Endodermal cell (in vitro differentiated cells): ENCODE results near the gene EML4. TPM values are rescaled to one million over a fixed set of nuclear protein-coding genes. Genes with fewer than 3 reads are reported as not detected.

Experiments used
- DNase-seq: peaks from one replicate; pipeline ENCODE4 v3.0.0-alpha.2; 2017
- H3K27ac ChIP-seq: 2 replicates; pipeline ENCODE4 v1.5.1; 2013; ENCODE audit warnings: mild to moderate bottlenecking, low read depth, low read length, moderate library complexity
- H3K27me3 ChIP-seq: 2 replicates; pipeline ENCODE4 v1.6.1; 2013; ENCODE audit warnings: mild to moderate bottlenecking, low read length, moderate library complexity; ENCODE audit not compliant: insufficient read depth, control insufficient read depth, poor library complexity, severe bottlenecking
- H3K36me3 ChIP-seq: 2 replicates; pipeline ENCODE4 v1.7.0; 2013; ENCODE audit warnings: mild to moderate bottlenecking, low read length, moderate library complexity; ENCODE audit not compliant: control insufficient read depth, insufficient read depth
- H3K4me1 ChIP-seq: one replicate; pipeline ENCODE4 v1.7.0; 2013; ENCODE audit warnings: low read length; ENCODE audit not compliant: control insufficient read depth, insufficient read depth
- H3K4me3 ChIP-seq: 2 replicates; pipeline ENCODE4 v1.5.1; 2013; ENCODE audit warnings: mild to moderate bottlenecking, low read length, moderate library complexity
- H3K9ac ChIP-seq: 2 replicates; pipeline ENCODE4 v1.6.1; 2013; ENCODE audit warnings: mild to moderate bottlenecking, low read length, moderate library complexity; ENCODE audit not compliant: poor library complexity, severe bottlenecking; ENCODE audit errors: extremely low read depth
- H3K9me3 ChIP-seq: 2 replicates; pipeline ENCODE4 v1.6.1; 2013; ENCODE audit warnings: mild to moderate bottlenecking, low read length, moderate library complexity; ENCODE audit not compliant: control insufficient read depth
- H3K27ac Mint-ChIP-seq: 2 replicates; pipeline ENCODE4 v1.8.0; 2020; ENCODE audit warnings: mixed read lengths
- H3K27me3 Mint-ChIP-seq: 2 replicates; pipeline ENCODE4 v1.8.0; 2021; ENCODE audit warnings: mild to moderate bottlenecking, mixed read lengths; ENCODE audit not compliant: insufficient read depth
- H3K36me3 Mint-ChIP-seq: 2 replicates; pipeline ENCODE4 v1.8.0; 2020; ENCODE audit warnings: low read depth, mixed read lengths
- H3K4me1 Mint-ChIP-seq: 2 replicates; pipeline ENCODE4 v1.8.0; 2020; ENCODE audit warnings: mixed read lengths
- H3K4me3 Mint-ChIP-seq: 2 replicates; pipeline ENCODE4 v1.8.0; 2020; ENCODE audit warnings: mild to moderate bottlenecking, moderate library complexity, mixed read lengths
- H3K9me3 Mint-ChIP-seq: 2 replicates; pipeline ENCODE4 v1.8.0; 2020; ENCODE audit warnings: mild to moderate bottlenecking, mixed read lengths
- CTCF ChIP-seq: fragments of 200-600 bp; sonication (generic); conservative IDR thresholded peaks from 2 replicates; pipeline ENCODE4 v1.5.0; 2021; ENCODE audit warnings: antibody characterized with exemption, mild to moderate bottlenecking
- WGBS, 2 experiments: methylation state at CpG; one replicate each; pipeline versions ENCODE4 v1.1.5 to v1.1.7; 2013; ENCODE audit warnings: missing lambda C conversion rate in 2 of 2, mixed read lengths in 1 of 2; ENCODE audit not compliant: insufficient coverage in 1 of 2, insufficient read length in 1 of 2; 5-methylcytosine and 5-hydroxymethylcytosine counted together
- total RNA-seq, 2 donors: library from RNA; stranded (reverse); fragmentation: NEBNext Ultra II Directional in 1 of 2; extraction: Animal tissue kit (Norgen Biotek cat#: 25700) in 1 of 2; gene quantifications; 2 replicates in 1 of 2; 3 replicates in 1 of 2; pipeline ENCODE4 v1.2.1, GENCODE V29; 2021

The EML4 gene
- total RNA-seq, 2 donors from 2014 or later: 84.6 to 90.9 TPM

- H3K9me3 Mint-ChIP-seq: no peaks in the 10 kb centered on the region
- H3K27me3 ChIP-seq: no peaks in the 10 kb centered on the region
- H3K36me3 Mint-ChIP-seq: peaks cover 72% of the 10 kb centered on the region
- 88 to 94% methylated on average over 8 to 9 of the region's 9 CpGs for WGBS, 2 experiments
- no peak overlapping the region for H3K27ac ChIP-seq
- no peak for TF ChIP-seq CTCF
- H3K4me3 Mint-ChIP-seq: no peak overlapping the region
- no peak for DNase-seq
- no peaks in the 10 kb centered on the region for H3K4me1 Mint-ChIP-seq
- no peaks in the 10 kb centered on the region for H3K4me1 ChIP-seq
- no peaks in the 10 kb centered on the region for H3K9me3 ChIP-seq
- H3K27ac Mint-ChIP-seq: no peak overlapping the region
- no peaks in the 10 kb centered on the region for H3K27me3 Mint-ChIP-seq
- no peak overlapping the region for H3K4me3 ChIP-seq
- no peak overlapping the region for H3K9ac ChIP-seq
- H3K36me3 ChIP-seq: peaks cover 71% of the 10 kb centered on the region
Measured at GRCh38 chr2:42336361-42336965, 167.3 kb downstream of the EML4 start.

- H3K27ac ChIP-seq: no peak overlapping the region
- no peak for DNase-seq
- no peak overlapping the region for H3K27ac Mint-ChIP-seq
- H3K4me1 Mint-ChIP-seq: peaks cover 3% of the 10 kb centered on the region
- no peak overlapping the region for H3K9ac ChIP-seq
- no peaks in the 10 kb centered on the region for H3K9me3 ChIP-seq
- 88 to 93% methylated on average over 2 to 5 of the region's 5 CpGs for WGBS, 2 experiments
- no peak overlapping the region for H3K4me3 Mint-ChIP-seq
- no peaks in the 10 kb centered on the region for H3K27me3 Mint-ChIP-seq
- peaks cover 64% of the 10 kb centered on the region for H3K36me3 Mint-ChIP-seq
- peaks cover 66% of the 10 kb centered on the region for H3K36me3 ChIP-seq
- no peaks in the 10 kb centered on the region for H3K27me3 ChIP-seq
- H3K4me1 ChIP-seq: no peaks in the 10 kb centered on the region
- H3K9me3 Mint-ChIP-seq: no peaks in the 10 kb centered on the region
- peak; percentile 61 for TF ChIP-seq CTCF
- no peak overlapping the region for H3K4me3 ChIP-seq
Measured at GRCh38 chr2:42337356-42337820, 168.2 kb downstream of the EML4 start.

GRCh38 chr2:42337846-42338566, 168.9 kb downstream of the EML4 start:
- peaks cover 59% of the 10 kb centered on the region for H3K36me3 Mint-ChIP-seq
- Histone ChIP-seq H3K36me3 (peaks cover 60% of the 10 kb centered on the region), H3K9ac (no peak overlapping the region), H3K27ac (no peak overlapping the region), H3K4me3 (no peak overlapping the region), H3K9me3 (no peaks in the 10 kb centered on the region), H3K4me1 (no peaks in the 10 kb centered on the region), H3K27me3 (no peaks in the 10 kb centered on the region)
- 95 to 96% methylated on average over 20 to 28 of the region's 28 CpGs for WGBS, 2 experiments
- TF ChIP-seq CTCF: no peak
- no peaks in the 10 kb centered on the region for H3K27me3 Mint-ChIP-seq
- no peaks in the 10 kb centered on the region for H3K9me3 Mint-ChIP-seq
- H3K27ac Mint-ChIP-seq: no peak overlapping the region
- peak; percentile 43 for DNase-seq
- H3K4me1 Mint-ChIP-seq: peaks cover 9% of the 10 kb centered on the region
- H3K4me3 Mint-ChIP-seq: no peak overlapping the region
